ENCODE data around the gene AMZ2.

Gene AMZ2

DNA sequence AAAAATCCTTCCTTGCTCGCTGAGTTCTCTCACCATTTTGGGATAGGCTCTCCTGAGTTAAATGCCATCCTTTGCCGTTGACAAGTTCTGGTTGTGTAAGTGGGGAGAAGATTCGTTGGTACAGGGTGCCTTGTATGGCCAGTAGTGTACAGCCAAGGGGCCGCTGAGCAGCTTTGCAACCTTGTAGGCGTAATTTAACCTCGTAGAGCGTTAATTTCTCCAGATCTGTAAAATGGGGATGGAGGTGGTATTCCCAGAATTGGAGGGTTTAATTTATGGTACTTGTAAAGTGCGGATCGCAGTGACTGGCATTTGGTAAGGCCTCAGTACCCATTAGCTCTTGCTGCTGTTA lies 44.8 kb downstream of the AMZ2 start:
- DNase-seq: no peak

DNA sequence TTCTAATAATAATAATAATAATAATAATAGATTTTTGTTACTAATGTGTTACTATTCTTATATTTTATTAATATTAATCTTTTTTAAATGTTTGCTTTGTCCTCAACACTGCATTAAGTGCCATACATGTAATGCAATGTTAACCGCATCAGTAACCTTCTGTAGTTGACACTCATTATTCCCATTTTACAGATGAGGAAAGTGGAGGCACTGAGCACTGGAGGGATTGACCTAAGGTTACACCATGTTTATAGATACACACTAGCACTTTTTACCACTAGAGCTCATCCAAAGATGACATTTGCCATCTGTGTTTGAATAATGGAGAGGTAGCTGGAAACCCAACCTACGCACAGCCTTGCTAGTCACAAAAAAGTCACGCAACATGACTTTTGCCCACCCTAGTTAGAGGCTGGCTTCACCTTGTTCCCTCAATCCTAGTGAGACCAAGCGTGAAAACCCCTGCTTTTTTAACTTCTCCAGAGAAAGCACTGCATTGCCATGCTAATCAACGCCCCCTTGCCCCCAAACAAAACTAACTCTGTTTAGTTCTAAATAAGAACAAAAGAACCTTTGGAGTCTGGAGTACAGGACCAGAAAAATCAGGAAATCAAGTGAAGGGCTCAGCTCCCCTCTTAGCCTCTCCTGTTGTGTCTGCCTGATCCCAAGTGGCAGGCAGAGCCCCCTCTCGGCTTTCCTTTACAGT lies 45.8 kb downstream of the AMZ2 start:
- no peak for DNase-seq

DNA sequence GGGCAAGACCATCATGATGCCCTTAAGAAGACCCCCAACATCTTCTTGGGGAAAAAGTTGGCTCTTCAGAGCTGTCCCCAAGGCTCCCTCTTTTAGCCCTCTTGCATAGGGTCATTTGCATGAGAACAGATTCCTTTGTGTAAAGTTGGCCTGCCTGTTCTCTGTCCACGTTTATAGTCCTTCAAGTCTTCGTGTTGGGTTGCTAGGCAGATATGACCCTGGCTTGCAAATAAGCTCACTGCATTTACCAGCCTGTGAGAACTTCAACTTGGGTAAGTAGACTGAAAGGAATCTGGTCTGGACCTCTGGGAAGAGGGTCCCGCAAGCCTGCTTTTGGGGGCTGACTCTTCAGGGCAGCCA lies 46.3 kb downstream of the AMZ2 start:
- no peak for DNase-seq

DNA sequence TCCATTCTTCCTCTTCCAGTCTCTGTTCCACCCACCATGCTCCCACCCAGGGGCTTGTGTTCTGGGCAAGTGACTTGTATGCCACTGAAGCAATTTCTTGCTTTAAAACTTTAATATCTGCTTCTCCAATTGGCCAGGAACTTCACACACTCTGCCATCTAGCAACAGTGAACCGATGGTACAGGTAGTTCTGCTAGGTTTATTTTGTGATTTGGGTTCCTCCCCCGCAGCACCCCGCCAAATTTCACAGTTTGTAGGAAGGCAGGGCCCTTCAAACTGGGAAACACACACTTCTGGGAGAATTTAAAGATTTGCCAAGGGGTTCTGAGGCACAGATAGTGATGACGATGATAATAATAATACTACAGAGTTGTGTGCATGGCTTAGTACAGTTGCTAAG lies 46.8 kb downstream of the AMZ2 start:
- DNase-seq: no peak

DNA sequence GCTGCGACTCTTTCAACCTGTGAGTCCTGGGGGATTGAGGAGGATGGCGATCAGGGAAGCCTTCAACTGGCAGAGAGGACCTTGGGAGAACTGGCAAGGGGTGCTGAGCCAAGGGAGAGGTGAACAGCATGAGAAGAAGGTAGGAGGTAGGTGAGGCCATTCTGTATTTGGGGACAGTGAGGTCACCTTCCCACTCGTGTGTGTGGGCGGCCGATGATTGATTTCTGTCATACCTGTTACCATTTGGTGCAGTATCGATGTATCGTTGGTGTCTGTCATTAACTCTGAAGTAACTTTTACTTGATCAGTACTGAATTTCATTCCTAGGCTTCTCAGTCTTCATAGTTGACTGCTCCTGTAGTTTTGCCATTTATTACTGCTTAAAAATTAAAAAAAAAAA lies 47.2 kb downstream of the AMZ2 start:
- DNase-seq: no peak

DNA sequence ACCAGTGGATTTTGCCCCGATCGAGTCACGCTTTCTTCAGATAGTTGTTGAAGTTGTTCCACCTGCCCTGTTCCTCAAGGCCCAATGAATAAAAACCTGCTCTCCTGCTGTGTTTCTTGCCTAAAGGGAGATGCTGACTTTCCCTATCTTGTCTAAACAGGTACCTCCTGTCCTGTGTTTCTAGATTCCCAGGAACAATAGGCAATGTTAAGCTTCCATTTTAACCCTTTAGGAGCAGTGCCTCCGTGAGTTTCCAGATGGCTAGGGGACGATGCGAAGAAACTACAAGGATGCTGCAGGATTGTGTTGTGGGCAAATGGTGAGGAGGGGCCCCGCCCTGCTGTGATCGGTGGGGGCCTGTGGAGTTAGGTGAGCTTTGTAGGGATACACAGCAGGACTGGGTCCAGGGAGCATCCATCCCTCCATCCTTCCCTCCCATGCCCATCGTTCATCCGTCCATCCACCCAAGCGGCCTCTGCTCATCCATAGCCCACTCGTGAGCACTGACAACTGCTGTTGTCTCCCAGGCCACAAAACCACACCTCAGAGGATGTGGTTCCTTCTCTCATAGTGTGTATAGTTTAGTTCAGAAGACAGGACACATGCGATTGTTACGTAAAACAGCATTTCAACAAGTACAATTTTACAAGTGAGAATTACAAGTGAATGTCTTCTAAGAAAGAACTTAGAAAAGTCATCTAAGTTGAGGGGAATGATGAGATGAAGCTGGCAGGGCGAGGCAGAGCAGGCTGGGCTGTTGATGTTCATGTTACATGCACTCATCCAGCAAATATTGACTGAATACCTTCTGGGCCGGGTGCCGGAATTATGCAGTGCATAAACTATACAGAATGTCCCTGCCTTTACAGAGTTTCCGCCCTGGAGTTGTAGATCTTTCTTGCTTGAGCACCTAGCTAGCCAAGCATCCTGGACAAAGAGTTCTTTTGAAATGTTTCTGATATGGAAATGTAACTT lies 48.7 kb downstream of the AMZ2 start:
- DNase-seq: peak; percentile 53

DNA sequence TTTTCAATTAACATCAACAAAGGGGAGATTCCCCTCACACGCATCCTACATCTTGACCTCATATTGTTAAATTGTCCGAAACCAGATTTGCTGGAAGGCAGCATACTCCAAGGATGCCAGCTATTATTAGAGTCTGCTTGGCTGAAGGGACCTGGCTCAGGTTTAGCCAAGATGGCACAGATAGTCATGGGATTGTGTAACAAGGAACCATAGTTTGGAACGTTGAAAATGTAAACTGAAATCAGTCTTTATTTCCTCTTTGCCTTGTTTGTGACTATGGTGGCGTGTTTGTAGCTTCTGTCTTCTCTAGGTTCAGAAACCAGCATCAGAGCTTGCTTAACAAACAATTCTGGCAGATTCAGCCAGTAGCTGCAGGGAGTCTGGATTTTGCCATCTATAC lies 49.4 kb downstream of the AMZ2 start:
- DNase-seq: no peak

DNA sequence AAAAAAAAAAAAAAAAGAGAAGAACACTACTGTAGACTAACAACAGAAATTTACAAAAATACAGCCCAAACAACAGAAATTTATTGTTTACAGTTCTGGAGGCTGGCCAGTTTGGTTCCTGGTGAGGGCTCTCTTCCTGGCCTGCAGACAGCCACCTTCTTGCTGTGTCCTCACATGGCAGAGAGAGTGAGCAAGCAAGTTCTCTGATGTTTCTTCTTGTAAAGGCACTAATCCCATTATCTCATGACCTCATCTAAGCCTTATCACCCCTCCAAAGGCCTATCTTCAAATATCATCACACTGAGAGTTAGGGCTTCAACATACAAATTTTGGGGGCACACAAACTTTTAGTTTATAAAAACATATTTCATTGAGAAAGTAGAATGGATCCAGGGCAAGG lies 50.8 kb downstream of the AMZ2 start:
- no peak for DNase-seq

DNA sequence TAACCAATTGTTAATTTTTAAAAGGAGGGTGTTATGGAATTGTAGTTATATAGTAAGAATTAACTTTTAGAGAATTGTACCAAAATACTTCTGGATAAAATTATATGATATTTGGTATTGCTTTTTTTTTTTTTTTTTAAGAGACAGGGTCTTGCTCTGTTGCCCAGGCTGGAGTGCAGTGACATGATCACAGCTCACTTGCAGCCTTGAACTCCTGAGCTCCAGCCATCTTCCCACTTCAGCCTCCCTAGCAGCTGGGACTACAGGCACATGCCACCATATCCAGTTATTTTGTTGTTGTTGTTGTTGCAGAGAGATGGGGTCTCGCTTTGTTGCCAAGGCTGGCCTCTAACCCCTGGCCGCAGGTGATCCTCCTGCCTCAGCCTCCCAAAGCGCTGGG lies 52.0 kb downstream of the AMZ2 start:
- DNase-seq: no peak

DNA sequence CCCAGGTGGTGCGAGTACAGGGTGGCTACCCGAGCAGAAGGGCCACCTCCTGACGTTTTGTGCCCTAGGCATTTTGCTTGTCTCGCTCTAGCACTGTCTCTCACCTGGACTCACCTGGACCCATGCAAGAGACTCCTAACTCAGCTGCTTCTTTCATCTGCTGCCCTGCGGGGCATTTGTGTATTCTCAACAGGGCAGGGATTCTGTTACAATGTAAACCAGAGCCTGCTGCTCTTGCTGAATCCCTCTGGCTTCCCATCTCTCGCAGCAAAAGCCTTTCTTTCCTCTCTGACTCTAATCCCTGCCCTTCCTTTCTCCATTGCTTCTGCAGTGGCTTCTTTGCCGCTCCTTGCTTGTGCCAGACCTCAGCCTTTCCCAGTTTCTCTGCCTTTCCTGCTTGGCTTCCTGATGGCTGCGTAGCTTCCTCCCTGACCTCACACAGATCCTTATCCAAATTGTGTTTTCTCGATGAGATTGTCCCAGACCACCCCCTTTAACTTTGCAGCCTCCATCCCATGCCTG lies 53.7 kb downstream of the AMZ2 start:
- no peak for DNase-seq

DNA sequence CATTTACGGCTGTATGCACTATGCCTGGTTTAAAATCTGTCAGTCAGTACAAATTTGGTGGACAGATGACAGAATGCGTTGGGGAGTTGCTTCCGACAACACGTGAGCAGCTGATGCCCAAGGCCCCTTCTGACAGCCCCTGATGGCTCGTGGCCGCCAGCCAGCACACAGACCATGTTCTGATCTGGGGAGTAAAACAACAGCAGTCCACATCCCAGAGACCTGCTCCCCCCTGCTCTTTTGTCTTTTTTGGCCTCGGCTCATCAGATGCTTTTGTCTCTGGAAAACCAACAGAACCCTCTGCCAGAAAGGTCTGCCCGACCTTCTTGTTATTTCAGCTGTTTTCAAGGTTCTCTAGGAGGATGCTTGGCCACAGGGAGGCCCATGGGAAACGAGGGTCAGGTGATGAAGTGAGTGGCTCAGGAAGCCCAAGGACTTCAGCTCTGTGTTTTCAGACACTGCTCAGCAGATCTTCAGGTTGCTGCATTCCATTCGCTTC lies 54.3 kb downstream of the AMZ2 start:
- no peak for DNase-seq

DNA sequence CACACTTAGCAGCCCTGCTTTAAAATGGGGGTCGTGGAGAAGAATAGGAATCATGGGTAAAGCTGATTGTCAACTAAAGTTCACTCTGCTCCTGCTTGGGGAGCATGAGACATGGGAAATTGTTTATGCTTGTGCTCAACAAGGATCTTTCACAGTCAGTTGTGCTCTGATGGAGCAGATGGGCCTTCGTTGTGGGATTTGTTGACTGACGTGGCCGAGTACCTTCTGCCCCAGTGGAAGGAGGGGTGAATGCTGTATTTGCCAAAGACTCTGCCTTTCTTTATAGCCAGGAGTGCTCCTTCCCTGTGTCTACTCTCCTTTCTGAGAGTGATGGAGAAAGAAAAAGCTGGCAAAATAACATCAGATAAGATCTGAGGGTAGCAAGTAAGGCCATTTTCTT lies 54.8 kb downstream of the AMZ2 start:
- DNase-seq: no peak

DNA sequence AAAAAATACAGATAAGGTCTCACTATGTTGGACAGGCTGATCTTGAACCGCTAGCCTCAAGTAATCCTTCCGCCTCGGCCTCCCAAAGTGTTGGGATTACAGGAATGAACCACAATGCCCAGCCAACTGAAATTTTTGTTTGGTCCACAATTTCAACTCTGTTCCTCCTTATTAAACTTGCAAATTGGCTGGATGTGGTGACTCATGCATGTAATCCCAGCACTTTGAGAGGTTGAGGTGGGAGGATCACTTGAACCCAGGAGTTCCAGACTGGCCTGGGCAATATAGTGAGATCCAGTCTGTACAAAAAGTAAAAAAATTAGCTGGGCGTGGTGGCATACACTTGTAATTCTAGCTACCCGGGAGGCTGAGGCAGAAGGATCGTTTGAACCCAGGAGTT lies 56.9 kb downstream of the AMZ2 start:
- DNase-seq: no peak

DNA sequence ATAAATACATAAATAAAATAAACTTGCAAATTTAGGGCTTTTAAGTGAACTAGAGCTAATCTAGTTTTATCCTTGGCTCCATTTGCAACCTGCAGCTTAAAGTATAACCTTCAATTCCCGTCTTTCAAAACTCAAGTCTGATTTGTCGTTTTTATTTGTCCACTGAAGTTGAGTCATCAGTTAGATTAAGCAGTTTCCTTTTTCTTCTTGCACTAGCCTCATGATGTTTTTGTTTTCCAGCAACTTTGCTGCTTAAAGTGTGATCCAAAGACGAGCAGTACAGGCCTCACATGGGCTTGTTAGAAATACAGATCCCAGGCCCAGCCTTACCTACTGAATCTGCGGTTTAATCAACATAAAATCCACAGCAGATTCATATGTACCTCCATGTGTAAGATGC lies 57.3 kb downstream of the AMZ2 start:
- no peak for DNase-seq

All from CD4-positive, alpha-beta T cell treated with Interferon gamma for 1 hour (primary cell).